ENCODE data around the gene PIM2. TPM values are rescaled to one million over a fixed set of nuclear protein-coding genes. Genes with fewer than 3 reads are reported as not detected.

PIM2 gene
- total RNA-seq, 1 donor from 2014 or later = 16.5 TPM

DNA sequence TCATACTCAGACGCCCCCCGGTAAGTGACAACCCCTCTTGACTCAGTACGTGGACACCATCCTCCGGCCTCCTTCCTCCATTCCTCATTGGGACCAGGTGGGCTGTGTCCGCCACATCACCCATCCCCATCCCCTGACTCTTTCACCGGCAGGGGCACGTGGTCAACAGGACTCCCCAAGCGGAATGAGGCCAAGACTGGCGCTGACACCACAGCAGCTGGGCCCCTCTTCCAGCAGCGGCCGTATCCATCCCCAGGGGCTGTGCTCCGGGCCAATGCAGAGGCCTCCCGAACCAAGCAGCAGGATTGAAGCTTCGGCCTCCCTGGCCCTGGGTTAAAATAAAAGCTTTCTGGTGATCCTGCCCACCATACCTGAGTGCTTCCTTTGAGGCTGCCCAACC, 16.0 kb downstream of the PIM2 start:
- peaks cover 4% of the 10 kb centered on the region for H3K27me3 Mint-ChIP-seq (ENCODE audit: unreplicated experiment)
- H3K27ac Mint-ChIP-seq (ENCODE audit: unreplicated experiment) = no peak overlapping the region
- H3K9me3 Mint-ChIP-seq (ENCODE audit: unreplicated experiment) = peaks cover 4% of the 10 kb centered on the region
- no peaks in the 10 kb centered on the region for H3K36me3 Mint-ChIP-seq (ENCODE audit: unreplicated experiment)
- peaks cover 1% of the 10 kb centered on the region for H3K4me1 Mint-ChIP-seq (ENCODE audit: low read depth, unreplicated experiment)
- H3K4me3 Mint-ChIP-seq (ENCODE audit: unreplicated experiment) = no peak overlapping the region
- TF ChIP-seq, protein P1, sequence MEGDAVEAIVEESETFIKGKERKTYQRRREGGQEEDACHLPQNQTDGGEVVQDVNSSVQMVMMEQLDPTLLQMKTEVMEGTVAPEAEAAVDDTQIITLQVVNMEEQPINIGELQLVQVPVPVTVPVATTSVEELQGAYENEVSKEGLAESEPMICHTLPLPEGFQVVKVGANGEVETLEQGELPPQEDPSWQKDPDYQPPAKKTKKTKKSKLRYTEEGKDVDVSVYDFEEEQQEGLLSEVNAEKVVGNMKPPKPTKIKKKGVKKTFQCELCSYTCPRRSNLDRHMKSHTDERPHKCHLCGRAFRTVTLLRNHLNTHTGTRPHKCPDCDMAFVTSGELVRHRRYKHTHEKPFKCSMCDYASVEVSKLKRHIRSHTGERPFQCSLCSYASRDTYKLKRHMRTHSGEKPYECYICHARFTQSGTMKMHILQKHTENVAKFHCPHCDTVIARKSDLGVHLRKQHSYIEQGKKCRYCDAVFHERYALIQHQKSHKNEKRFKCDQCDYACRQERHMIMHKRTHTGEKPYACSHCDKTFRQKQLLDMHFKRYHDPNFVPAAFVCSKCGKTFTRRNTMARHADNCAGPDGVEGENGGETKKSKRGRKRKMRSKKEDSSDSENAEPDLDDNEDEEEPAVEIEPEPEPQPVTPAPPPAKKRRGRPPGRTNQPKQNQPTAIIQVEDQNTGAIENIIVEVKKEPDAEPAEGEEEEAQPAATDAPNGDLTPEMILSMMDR (IDR thresholded peaks at IDR 0.05; ENCODE audit: partially characterized antibody, unreplicated experiment) = no peak
- no peak for DNase-seq

- Mint-ChIP-seq H3K4me1 (ENCODE audit: low read depth, unreplicated experiment) (peaks cover 1% of the 10 kb centered on the region), H3K27ac (ENCODE audit: unreplicated experiment) (no peak overlapping the region), H3K4me3 (ENCODE audit: unreplicated experiment) (no peak overlapping the region), H3K36me3 (ENCODE audit: unreplicated experiment) (no peaks in the 10 kb centered on the region), H3K27me3 (ENCODE audit: unreplicated experiment) (peaks cover 5% of the 10 kb centered on the region), H3K9me3 (ENCODE audit: unreplicated experiment) (peaks cover 4% of the 10 kb centered on the region)
- TF ChIP-seq, protein P1 (IDR thresholded peaks at IDR 0.05; ENCODE audit: partially characterized antibody, unreplicated experiment) = no peak
- DNase-seq = no peak
These were observed 16.7 kb downstream of the PIM2 start for GRCh38 chrX:48902135-48902534.

DNA sequence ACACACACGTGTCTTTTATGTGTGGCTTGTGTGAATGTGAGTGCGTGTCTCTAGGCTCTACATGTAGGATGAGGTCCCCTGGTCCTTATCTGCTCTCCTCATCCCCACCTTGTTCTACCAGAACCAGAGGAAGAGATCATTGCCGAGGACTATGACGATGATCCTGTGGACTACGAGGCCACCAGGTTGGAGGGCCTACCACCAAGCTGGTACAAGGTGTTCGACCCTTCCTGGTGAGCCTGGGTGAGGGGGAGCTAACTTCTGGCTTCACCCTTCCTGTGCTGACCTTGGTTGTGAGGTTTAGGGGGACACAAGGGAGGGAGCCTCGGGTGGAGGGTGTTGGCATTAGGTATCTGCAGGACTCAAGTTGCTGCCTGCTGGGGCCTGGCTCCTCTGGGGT, 17.8 kb downstream of the PIM2 start:
- H3K27me3 Mint-ChIP-seq (ENCODE audit: unreplicated experiment) = peaks cover 5% of the 10 kb centered on the region
- no peaks in the 10 kb centered on the region for H3K36me3 Mint-ChIP-seq (ENCODE audit: unreplicated experiment)
- TF ChIP-seq, protein P1 (IDR thresholded peaks at IDR 0.05; ENCODE audit: partially characterized antibody, unreplicated experiment) = no peak
- DNase-seq = no peak
- no peak overlapping the region for H3K27ac Mint-ChIP-seq (ENCODE audit: unreplicated experiment)
- peaks cover 4% of the 10 kb centered on the region for H3K9me3 Mint-ChIP-seq (ENCODE audit: unreplicated experiment)
- peaks cover 7% of the 10 kb centered on the region for H3K4me1 Mint-ChIP-seq (ENCODE audit: low read depth, unreplicated experiment)
- no peak overlapping the region for H3K4me3 Mint-ChIP-seq (ENCODE audit: unreplicated experiment)

DNA sequence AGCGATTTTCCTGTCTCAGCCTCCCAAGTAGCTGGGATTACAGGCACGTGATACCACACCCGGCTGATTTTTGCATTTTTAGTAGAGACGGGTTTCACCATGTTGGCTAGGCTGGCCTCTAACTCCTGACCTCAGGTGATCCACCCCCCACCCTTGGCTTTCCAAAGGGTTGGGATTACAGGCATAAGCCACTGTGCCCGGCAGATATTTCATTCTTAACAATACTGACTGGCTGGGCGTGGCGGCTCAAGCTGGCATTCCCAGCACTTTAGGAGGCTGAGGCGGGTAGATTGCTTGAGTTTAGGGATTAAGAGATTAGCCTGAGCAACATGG, 19.8 kb downstream of the PIM2 start:
- peak overlapping the region; percentile 30 for H3K4me3 Mint-ChIP-seq (ENCODE audit: unreplicated experiment)
- H3K27ac Mint-ChIP-seq (ENCODE audit: unreplicated experiment) = no peak overlapping the region
- H3K36me3 Mint-ChIP-seq (ENCODE audit: unreplicated experiment) = no peaks in the 10 kb centered on the region
- TF ChIP-seq, protein P1 (IDR thresholded peaks at IDR 0.05; ENCODE audit: partially characterized antibody, unreplicated experiment) = no peak
- H3K9me3 Mint-ChIP-seq (ENCODE audit: unreplicated experiment) = peaks cover 5% of the 10 kb centered on the region
- H3K27me3 Mint-ChIP-seq (ENCODE audit: unreplicated experiment) = peaks cover 5% of the 10 kb centered on the region
- no peak for DNase-seq
- H3K4me1 Mint-ChIP-seq (ENCODE audit: low read depth, unreplicated experiment) = peaks cover 7% of the 10 kb centered on the region

DNA sequence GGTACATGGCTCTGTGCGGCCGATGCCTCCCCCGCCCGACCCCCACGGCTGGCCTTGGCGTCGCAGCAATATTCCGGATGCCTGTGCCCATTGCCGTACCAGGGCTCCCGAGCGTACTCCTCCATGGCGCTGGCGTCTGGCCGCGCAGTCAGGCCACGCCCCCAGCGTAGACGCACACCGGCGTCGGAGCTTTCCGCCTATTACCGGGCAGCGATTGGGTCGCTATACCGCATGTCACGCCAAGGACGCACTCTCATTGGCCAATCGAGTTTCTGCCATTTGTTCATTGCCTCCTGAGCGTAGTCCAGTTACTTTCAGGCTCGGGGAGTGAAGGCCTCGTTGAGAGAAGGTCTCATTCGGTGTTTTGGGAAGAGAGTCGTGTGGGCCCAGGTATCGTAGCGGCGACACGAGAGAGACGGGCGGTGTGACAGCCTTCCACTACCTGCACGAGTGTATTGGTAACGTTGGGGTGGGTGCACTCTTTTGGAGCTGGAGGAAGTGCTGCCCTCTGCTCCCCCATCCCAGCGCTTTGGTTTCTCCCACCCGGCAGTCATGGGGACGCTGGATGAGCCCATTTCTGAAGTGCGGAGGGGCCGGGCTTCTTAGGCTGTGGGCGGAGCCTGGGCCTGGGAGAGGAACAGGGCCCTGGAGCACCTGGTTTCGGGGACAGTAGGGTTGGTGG, 21.1 kb downstream of the PIM2 start, which contains the start of the genes PQBP1 and TIMM17B:
PQBP1 (plus strand) TSS at position 306 of the 682 bp plus-strand sequence. CDS start 580 bp downstream, outside the sequence.
TIMM17B (minus strand) TSS at position 144 of the 682 bp plus-strand sequence; CDS start at position 125, 19 bp downstream.
- Mint-ChIP-seq H3K9me3 (ENCODE audit: unreplicated experiment) (peaks cover 5% of the 10 kb centered on the region), H3K36me3 (ENCODE audit: unreplicated experiment) (no peaks in the 10 kb centered on the region), H3K27me3 (ENCODE audit: unreplicated experiment) (peaks cover 5% of the 10 kb centered on the region), H3K4me3 (ENCODE audit: unreplicated experiment) (peak within 1 kb of the TSS; percentile 93), H3K27ac (ENCODE audit: unreplicated experiment) (peak within 1 kb of the TSS; percentile 93), H3K4me1 (ENCODE audit: low read depth, unreplicated experiment) (peaks cover 6% of the 10 kb centered on the region)
- TF ChIP-seq, protein P1 (IDR thresholded peaks at IDR 0.05; ENCODE audit: partially characterized antibody, unreplicated experiment) = no peak
- peak; percentile 85 for DNase-seq
